ENCODE measurements around the gene MRFAP1. TPM values are rescaled to one million over a fixed set of nuclear protein-coding genes. Genes with fewer than 3 reads are reported as not detected.

MRFAP1 gene
- total RNA-seq, 2 donors from 2014 or later, result 97.9 to 115 TPM

DNA sequence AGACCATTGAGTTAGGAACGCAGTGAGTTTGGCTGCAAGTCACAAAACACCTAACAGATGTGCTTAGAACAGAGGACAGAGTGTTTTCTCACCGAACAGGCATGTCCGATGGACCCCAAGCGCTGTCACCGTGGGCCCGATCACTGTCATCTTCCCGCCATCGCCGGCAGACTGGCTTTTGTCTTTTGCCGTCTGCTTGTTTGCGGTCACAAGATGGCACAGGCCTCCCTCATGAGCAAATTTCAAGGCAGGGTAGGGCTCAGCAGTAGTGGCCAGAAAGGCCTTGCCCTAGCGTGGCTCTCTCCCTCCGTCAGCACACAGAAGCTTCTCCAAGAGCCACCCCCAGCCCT, 21.4 kb upstream of the MRFAP1 start:
- TF ChIP-seq, protein P1, sequence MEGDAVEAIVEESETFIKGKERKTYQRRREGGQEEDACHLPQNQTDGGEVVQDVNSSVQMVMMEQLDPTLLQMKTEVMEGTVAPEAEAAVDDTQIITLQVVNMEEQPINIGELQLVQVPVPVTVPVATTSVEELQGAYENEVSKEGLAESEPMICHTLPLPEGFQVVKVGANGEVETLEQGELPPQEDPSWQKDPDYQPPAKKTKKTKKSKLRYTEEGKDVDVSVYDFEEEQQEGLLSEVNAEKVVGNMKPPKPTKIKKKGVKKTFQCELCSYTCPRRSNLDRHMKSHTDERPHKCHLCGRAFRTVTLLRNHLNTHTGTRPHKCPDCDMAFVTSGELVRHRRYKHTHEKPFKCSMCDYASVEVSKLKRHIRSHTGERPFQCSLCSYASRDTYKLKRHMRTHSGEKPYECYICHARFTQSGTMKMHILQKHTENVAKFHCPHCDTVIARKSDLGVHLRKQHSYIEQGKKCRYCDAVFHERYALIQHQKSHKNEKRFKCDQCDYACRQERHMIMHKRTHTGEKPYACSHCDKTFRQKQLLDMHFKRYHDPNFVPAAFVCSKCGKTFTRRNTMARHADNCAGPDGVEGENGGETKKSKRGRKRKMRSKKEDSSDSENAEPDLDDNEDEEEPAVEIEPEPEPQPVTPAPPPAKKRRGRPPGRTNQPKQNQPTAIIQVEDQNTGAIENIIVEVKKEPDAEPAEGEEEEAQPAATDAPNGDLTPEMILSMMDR (IDR thresholded peaks at IDR 0.05), result no peak
- TF ChIP-seq POLR2A (IDR thresholded peaks at IDR 0.05), result no peak
- WGBS, 2 donors, result 91 to 100% methylated on average over 10 to 13 of the region's 13 CpGs
- DNase-seq (no peak), ATAC-seq (no peak)
- H3K4me1 ChIP-seq, result no peaks in the 10 kb centered on the region
- H3K9me3 ChIP-seq, result no peaks in the 10 kb centered on the region
- H3K27me3 ChIP-seq, result no peaks in the 10 kb centered on the region
- H3K4me3 ChIP-seq, result no peak overlapping the region
- intact Hi-C loops (cut with DNase I), result no loop called here
- H3K27ac ChIP-seq, result no peak overlapping the region
- H3K36me3 ChIP-seq (replicated peaks in 1 of 2; ENCODE audit: insufficient read depth in 1 of 2, low read depth in 2 of 2), result peaks cover 0 to 22% of the 10 kb centered on the region in 2 donors

DNA sequence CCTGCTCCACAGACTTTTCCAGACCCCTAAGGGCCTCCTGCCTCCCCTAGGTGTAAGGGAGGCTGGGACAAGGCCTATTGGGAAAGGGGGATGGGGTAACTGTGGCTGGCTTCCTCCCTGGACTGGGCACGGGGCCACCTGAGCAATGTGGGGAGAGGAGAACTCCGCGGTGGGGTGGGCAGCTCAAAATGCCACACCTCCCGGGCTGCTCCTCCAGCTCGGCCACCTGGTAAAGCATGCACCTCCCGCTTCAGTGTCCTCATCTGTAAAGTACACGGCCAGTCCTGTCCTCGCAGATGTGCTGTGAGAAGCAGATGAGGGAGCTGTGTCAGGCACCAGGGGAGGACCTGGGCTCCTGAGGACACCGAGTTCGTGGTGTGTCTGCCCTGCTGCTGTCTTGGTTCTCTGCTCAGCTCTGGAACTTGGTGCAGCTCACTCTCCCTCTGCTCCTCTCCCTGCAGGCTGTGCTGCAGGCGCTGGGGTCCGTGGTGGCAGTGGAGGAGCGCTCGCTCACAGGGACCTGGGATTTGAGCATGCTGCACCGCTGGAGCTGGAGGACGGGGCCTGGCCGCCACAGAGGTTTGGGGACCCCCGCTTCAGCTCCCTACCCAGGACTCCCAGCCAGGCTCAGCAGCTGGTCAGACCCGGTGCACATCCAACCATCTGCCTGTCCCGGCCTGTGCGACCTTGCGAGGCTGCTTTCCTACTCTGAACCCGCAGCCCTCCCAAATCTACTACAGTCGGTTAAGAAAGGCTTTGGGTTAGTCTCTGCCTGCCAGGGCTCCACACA, 20.8 kb upstream of the MRFAP1 start:
- no peaks in the 10 kb centered on the region for H3K9me3 ChIP-seq
- H3K27ac ChIP-seq, result no peak overlapping the region
- H3K4me1 ChIP-seq, result no peaks in the 10 kb centered on the region
- DNase-seq (no peak), ATAC-seq (no peak)
- WGBS, 2 donors, result 88 to 93% methylated on average over 4 to 24 of the region's 24 CpGs
- H3K27me3 ChIP-seq, result no peaks in the 10 kb centered on the region
- H3K4me3 ChIP-seq, result no peak overlapping the region
- TF ChIP-seq, protein P1 (IDR thresholded peaks at IDR 0.05), result no peak
- no peak for TF ChIP-seq POLR2A (IDR thresholded peaks at IDR 0.05)
- H3K36me3 ChIP-seq (replicated peaks in 1 of 2; ENCODE audit: insufficient read depth in 1 of 2, low read depth in 2 of 2), result peaks cover 0 to 22% of the 10 kb centered on the region in 2 donors
- intact Hi-C loops (cut with DNase I), result no loop called here

DNA sequence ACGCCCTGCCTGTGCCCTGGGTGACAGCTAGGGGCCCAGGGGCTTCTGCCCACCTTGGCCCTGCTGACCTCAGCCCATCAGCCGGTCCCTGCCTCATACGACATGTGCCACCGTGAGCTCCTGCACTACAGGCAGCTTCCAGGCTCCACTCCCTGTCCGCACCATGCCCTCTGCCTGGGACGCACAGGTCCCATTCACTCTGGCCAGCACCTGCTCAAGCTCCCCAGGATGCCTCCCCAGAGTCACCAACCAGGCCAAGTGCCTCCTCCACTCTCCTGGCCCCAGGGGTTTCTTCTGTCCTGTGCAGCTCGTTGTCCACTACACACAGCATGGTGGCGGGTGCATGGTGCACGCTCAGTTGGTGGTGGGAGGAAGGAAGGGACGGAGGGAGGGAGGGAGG, 20.2 kb upstream of the MRFAP1 start:
- TF ChIP-seq POLR2A (IDR thresholded peaks at IDR 0.05), result no peak
- peaks cover 0 to 22% of the 10 kb centered on the region in 2 donors for H3K36me3 ChIP-seq (replicated peaks in 1 of 2; ENCODE audit: insufficient read depth in 1 of 2, low read depth in 2 of 2)
- ATAC-seq, result no peak

DNA sequence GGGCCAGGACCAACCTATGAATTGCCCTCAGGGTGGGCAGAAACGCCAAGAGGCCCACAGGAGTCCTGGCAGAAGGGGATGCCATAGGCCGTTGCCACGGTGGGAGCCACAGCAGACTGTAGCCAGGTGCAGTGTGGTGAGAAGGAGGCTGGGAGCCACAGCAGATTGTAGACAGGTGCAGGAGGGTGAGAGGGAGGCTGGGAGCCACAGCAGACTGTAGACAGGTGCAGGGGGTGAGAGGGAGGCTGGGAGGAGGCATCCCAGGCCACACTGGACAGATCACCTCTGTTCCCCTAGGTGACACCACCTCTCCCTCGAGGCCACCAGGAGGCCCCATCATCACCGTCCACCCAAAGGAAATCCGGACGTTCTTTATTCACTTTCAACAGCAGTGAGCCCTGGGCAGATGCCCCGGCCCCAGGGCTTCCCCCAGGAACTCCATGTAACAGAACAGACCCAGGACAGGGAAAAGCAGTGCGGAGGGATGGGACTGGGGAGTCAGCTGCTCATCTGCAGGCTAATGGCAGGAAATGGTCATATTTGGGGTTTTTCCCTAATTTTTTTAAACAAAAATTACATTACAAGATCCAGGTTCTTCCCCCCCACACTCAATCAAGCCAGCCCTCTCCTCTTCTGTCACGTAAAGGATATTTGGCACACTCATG, 19.5 kb upstream of the MRFAP1 start:
- Histone ChIP-seq H3K4me1 (no peaks in the 10 kb centered on the region), H3K27ac (no peak overlapping the region), H3K36me3 (replicated peaks in 1 of 2; ENCODE audit: insufficient read depth in 1 of 2, low read depth in 2 of 2) (peaks cover 0 to 22% of the 10 kb centered on the region in 2 donors), H3K27me3 (no peaks in the 10 kb centered on the region), H3K9me3 (no peaks in the 10 kb centered on the region), H3K4me3 (no peak overlapping the region)
- no peak for DNase-seq
- 86 to 92% methylated on average over 6 to 10 of the region's 10 CpGs for WGBS, 2 donors
- TF ChIP-seq, protein P1 (IDR thresholded peaks at IDR 0.05), result no peak
- no peak for TF ChIP-seq POLR2A (IDR thresholded peaks at IDR 0.05)
- no peak for ATAC-seq
- intact Hi-C loops (cut with DNase I), result no loop called here

More for the DNA sequence above, 20.2 kb upstream of the MRFAP1 start:
- Histone ChIP-seq H3K4me3 (no peak overlapping the region), H3K4me1 (no peaks in the 10 kb centered on the region), H3K27me3 (no peaks in the 10 kb centered on the region), H3K9me3 (no peaks in the 10 kb centered on the region), H3K27ac (no peak overlapping the region)
- DNase-seq, result no peak
- 94 to 95% methylated on average over 10 of the region's 10 CpGs for WGBS, 2 donors
- intact Hi-C loops (cut with DNase I), result no loop called here

DNA sequence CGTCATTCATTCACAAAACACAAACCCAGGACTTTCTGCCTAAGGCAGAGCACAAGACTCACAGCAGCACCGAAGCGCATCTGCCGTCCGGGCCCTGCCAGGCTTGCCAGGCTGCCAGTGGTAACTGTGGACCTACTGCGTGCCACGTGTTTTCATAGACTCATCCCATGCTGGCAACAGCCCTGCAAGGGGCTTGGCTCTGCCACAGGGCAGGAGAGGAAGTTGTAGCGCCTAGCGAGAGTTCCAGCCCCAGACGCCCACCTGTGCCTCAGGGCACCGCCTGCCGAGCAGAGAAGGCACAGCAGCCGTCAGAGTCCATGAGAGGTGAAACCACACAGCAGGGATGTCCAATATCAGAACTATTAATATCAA, 18.9 kb upstream of the MRFAP1 start:
- Histone ChIP-seq H3K4me3 (no peak overlapping the region), H3K4me1 (no peaks in the 10 kb centered on the region), H3K36me3 (replicated peaks in 1 of 2; ENCODE audit: insufficient read depth in 1 of 2, low read depth in 2 of 2) (peaks cover 0 to 16% of the 10 kb centered on the region in 2 donors), H3K27ac (no peak overlapping the region), H3K27me3 (no peaks in the 10 kb centered on the region), H3K9me3 (no peaks in the 10 kb centered on the region)
- ATAC-seq (no peak), DNase-seq (no peak)
- 89 to 100% methylated on average over 1 to 13 of the region's 13 CpGs for WGBS, 2 donors
- TF ChIP-seq POLR2A (IDR thresholded peaks at IDR 0.05), result no peak
- TF ChIP-seq, protein P1 (IDR thresholded peaks at IDR 0.05), result no peak
- intact Hi-C loops (cut with DNase I), result no loop called here
